OCI-LY1 (cell line): Measurements from ENCODE around the gene NELL1.

Source experiments
- H2AFZ ChIP-seq: fragments of 200-600 bp; sonication (generic), shearing (Covaris generic); 2 replicates; pipeline ENCODE4 v1.6.0; 2014; ENCODE audit warnings: antibody characterized with exemption, mild to moderate bottlenecking, low read length
- H3F3A ChIP-seq: fragments of 200-600 bp; sonication (generic), shearing (Covaris generic); 2 replicates; pipeline ENCODE4 v1.6.0; 2014; ENCODE audit warnings: mild to moderate bottlenecking, antibody characterized with exemption, low read length, moderate library complexity; ENCODE audit not compliant: insufficient read depth
- H3K27ac ChIP-seq: fragments of 200-600 bp; sonication (generic); 2 replicates; pipeline ENCODE4 v1.5.1; 2014; ENCODE audit warnings: low read length, mixed run types, mild to moderate bottlenecking, low read depth; ENCODE audit not compliant: poor library complexity, severe bottlenecking
- H3K27me3 ChIP-seq: fragments of 200-600 bp; sonication (generic); 2 replicates; pipeline ENCODE4 v1.6.0; 2014; ENCODE audit warnings: antibody characterized with exemption, mild to moderate bottlenecking, low read length, moderate library complexity; ENCODE audit not compliant: insufficient read depth
- H3K36me3 ChIP-seq: fragments of 200-600 bp; sonication (generic); 2 replicates; pipeline ENCODE4 v1.6.1; 2014; ENCODE audit warnings: mild to moderate bottlenecking, antibody characterized with exemption, low read length, moderate library complexity, mixed read lengths; ENCODE audit not compliant: insufficient read depth
- H3K4me1 ChIP-seq: fragments of 200-600 bp; sonication (generic); 2 replicates; pipeline ENCODE4 v1.5.1; 2014; ENCODE audit warnings: mild to moderate bottlenecking, low read length, moderate library complexity; ENCODE audit not compliant: insufficient read depth, severe bottlenecking
- H3K4me2 ChIP-seq: fragments of 200-600 bp; sonication (generic), shearing (Covaris generic); 2 replicates; pipeline ENCODE4 v1.6.1; 2014; ENCODE audit warnings: low read length
- H3K4me3 ChIP-seq: fragments of 200-600 bp; sonication (generic); 2 replicates; pipeline ENCODE4 v1.5.1; 2014; ENCODE audit warnings: low read length, low read depth, mild to moderate bottlenecking, mixed read lengths; ENCODE audit not compliant: poor library complexity, severe bottlenecking
- H3K79me2 ChIP-seq: fragments of 200-600 bp; shearing (Covaris generic); 2 replicates; pipeline ENCODE4 v1.6.1; 2016; ENCODE audit warnings: mixed run types, low read length, mixed read lengths; ENCODE audit not compliant: insufficient read depth
- H3K9ac ChIP-seq: fragments of 200-600 bp; sonication (generic), shearing (Covaris generic); 2 replicates; pipeline ENCODE4 v1.6.1; 2014; ENCODE audit warnings: mild to moderate bottlenecking, low read length, mixed read lengths
- H3K9me2 ChIP-seq: fragments of 200-600 bp; sonication (generic), shearing (Covaris generic); 2 replicates; pipeline ENCODE4 v1.6.1; 2014; ENCODE audit warnings: low read depth, mild to moderate bottlenecking, low read length, mixed read lengths
- H3K9me3 ChIP-seq: fragments of 200-600 bp; shearing (Covaris generic); 2 replicates; pipeline ENCODE4 v1.6.1; 2014; ENCODE audit warnings: low read length, mixed read lengths
- H4K20me1 ChIP-seq: fragments of 200-600 bp; sonication (generic), shearing (Covaris generic); 2 replicates; pipeline ENCODE4 v1.6.0; 2016; ENCODE audit warnings: mild to moderate bottlenecking, low read length; ENCODE audit not compliant: insufficient read depth
- EZH2 ChIP-seq: fragments of 200-600 bp; sonication (generic), shearing (Covaris generic); IDR thresholded peaks from 2 replicates; pipeline ENCODE4 v1.8.0; 2017; ENCODE audit warnings: borderline replicate concordance, mixed run types, mild to moderate bottlenecking, antibody characterized with exemption, low read length, moderate library complexity, mixed read lengths
- TF ChIP-seq, protein P1 (sequence below): fragments of 200-600 bp; sonication (generic), shearing (Covaris generic); IDR thresholded peaks from 2 replicates; pipeline ENCODE4 v1.5.1; 2017; ENCODE audit warnings: mild to moderate bottlenecking, antibody characterized with exemption, low read length, moderate library complexity, mixed read lengths

The NELL1 gene

GRCh38 chr11:21007297-21007696 is 337.9 kb downstream of the NELL1 start:
- Histone ChIP-seq H3K9me3 (no peaks in the 10 kb centered on the region), H3K9me2 (no peaks in the 10 kb centered on the region), H4K20me1 (no peaks in the 10 kb centered on the region), H3K4me3 (no peak overlapping the region), H3K79me2 (no peaks in the 10 kb centered on the region), H3K27ac (no peak overlapping the region), H3K4me1 (no peaks in the 10 kb centered on the region), H2AFZ (no peak overlapping the region), H3K9ac (no peak overlapping the region), H3K4me2 (no peak overlapping the region), H3F3A (no peaks in the 10 kb centered on the region), H3K27me3 (no peaks in the 10 kb centered on the region), H3K36me3 (no peaks in the 10 kb centered on the region)
- TF ChIP-seq, protein P1, sequence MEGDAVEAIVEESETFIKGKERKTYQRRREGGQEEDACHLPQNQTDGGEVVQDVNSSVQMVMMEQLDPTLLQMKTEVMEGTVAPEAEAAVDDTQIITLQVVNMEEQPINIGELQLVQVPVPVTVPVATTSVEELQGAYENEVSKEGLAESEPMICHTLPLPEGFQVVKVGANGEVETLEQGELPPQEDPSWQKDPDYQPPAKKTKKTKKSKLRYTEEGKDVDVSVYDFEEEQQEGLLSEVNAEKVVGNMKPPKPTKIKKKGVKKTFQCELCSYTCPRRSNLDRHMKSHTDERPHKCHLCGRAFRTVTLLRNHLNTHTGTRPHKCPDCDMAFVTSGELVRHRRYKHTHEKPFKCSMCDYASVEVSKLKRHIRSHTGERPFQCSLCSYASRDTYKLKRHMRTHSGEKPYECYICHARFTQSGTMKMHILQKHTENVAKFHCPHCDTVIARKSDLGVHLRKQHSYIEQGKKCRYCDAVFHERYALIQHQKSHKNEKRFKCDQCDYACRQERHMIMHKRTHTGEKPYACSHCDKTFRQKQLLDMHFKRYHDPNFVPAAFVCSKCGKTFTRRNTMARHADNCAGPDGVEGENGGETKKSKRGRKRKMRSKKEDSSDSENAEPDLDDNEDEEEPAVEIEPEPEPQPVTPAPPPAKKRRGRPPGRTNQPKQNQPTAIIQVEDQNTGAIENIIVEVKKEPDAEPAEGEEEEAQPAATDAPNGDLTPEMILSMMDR = no peak
- no peak for TF ChIP-seq EZH2

- Histone ChIP-seq H3K27ac (no peak overlapping the region), H3K9ac (no peak overlapping the region), H4K20me1 (no peaks in the 10 kb centered on the region), H3K36me3 (no peaks in the 10 kb centered on the region), H3K4me3 (no peak overlapping the region), H3K4me1 (no peaks in the 10 kb centered on the region), H2AFZ (no peak overlapping the region), H3K4me2 (no peak overlapping the region), H3K79me2 (no peaks in the 10 kb centered on the region), H3K27me3 (no peaks in the 10 kb centered on the region), H3F3A (no peaks in the 10 kb centered on the region), H3K9me3 (no peaks in the 10 kb centered on the region), H3K9me2 (no peaks in the 10 kb centered on the region)
- TF ChIP-seq, protein P1 = no peak
- no peak for TF ChIP-seq EZH2
Measured at GRCh38 chr11:21018248-21018647, 348.9 kb downstream of the NELL1 start.

DNA sequence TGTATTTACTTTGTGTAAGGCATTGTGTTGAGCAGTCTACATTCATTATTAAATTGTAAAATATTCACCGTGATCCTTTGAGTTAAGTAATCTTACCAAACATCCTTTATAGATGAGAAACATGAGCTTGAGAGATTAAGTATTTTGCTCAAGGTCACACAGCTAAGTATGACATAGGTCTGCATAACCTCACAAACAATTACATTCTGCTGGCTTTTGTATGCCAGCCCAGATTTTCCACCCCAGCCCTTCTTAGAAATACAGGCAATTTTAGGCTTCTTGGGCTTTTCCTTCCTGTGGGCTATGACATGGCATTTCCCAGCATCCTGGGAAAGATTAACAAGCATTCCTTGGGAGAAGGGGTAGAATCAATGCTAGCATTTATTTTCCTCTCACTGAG is 357.3 kb downstream of the NELL1 start:
- no peak overlapping the region for H3K9ac ChIP-seq
- H2AFZ ChIP-seq = no peak overlapping the region
- no peak overlapping the region for H3K4me3 ChIP-seq
- TF ChIP-seq, protein P1 = no peak
- no peak for TF ChIP-seq EZH2
- H3K9me3 ChIP-seq = no peaks in the 10 kb centered on the region
- no peaks in the 10 kb centered on the region for H3K9me2 ChIP-seq
- H3F3A ChIP-seq = no peaks in the 10 kb centered on the region
- no peaks in the 10 kb centered on the region for H4K20me1 ChIP-seq
- no peak overlapping the region for H3K4me2 ChIP-seq
- no peak overlapping the region for H3K27ac ChIP-seq
- no peaks in the 10 kb centered on the region for H3K4me1 ChIP-seq
- H3K27me3 ChIP-seq = no peaks in the 10 kb centered on the region
- H3K36me3 ChIP-seq = no peaks in the 10 kb centered on the region
- H3K79me2 ChIP-seq = no peaks in the 10 kb centered on the region
